ENCODE measurements around the gene MROH9. TPM values are rescaled to one million over a fixed set of nuclear protein-coding genes. Genes with fewer than 3 reads are reported as not detected.

MROH9 gene
- total and polyA plus RNA-seq, 2 of the 13 experiments (the other 11 are each of a cell fraction or from before 2014, with no cell fraction given): not detected

DNA sequence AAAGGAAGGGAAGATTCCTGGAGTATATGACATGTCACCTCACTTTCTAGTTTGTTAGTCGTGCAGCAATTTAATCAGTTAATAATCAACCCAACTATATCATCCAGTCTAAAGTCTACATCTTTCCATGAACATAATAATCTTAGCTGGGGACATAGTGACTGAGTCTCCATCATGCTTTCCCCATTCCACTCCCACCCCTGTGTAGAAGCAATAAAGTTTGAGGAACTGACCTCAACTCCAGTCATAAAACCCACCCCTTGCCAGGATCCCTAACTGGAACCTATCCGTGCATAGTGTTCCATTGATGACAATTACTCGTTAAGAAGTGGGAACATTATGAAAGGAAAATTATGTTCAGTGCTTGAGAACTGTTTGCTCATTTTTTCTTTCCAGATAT, 48.9 kb upstream of the MROH9 start:
- 39% methylated on average over 3 of the region's 3 CpGs for WGBS (ENCODE audit: low lambda C conversion rate)
- no peak for DNase-seq (ENCODE audit: low spot score)
- H3K27ac ChIP-seq (ENCODE audit: extremely low read length, insufficient read depth, low read length): no peak overlapping the region
- TF ChIP-seq SAP130 (CRISPR knock-in tag; IDR thresholded peaks at IDR 0.05; ENCODE audit: low read depth) (no peak), KLF13 (CRISPR knock-in tag; IDR thresholded peaks at IDR 0.05) (no peak), KAT7 (CRISPR knock-in tag; IDR thresholded peaks at IDR 0.05; ENCODE audit: borderline replicate concordance) (no peak), ZSCAN31 (CRISPR knock-in tag; IDR thresholded peaks at IDR 0.05; ENCODE audit: low read depth) (no peak), CCDC6 (CRISPR knock-in tag; IDR thresholded peaks at IDR 0.05) (no peak), ADNP (CRISPR knock-in tag; IDR thresholded peaks at IDR 0.05) (no peak), NFE2L1 (CRISPR knock-in tag; IDR thresholded peaks at IDR 0.05; ENCODE audit: borderline replicate concordance) (no peak)
- TF ChIP-seq, protein P1, sequence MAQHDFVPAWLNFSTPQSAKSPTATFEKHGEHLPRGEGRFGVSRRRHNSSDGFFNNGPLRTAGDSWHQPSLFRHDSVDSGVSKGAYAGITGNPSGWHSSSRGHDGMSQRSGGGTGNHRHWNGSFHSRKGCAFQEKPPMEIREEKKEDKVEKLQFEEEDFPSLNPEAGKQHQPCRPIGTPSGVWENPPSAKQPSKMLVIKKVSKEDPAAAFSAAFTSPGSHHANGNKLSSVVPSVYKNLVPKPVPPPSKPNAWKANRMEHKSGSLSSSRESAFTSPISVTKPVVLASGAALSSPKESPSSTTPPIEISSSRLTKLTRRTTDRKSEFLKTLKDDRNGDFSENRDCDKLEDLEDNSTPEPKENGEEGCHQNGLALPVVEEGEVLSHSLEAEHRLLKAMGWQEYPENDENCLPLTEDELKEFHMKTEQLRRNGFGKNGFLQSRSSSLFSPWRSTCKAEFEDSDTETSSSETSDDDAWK (CRISPR knock-in tag; IDR thresholded peaks at IDR 0.05): no peak
- TF ChIP-seq, protein P2, sequence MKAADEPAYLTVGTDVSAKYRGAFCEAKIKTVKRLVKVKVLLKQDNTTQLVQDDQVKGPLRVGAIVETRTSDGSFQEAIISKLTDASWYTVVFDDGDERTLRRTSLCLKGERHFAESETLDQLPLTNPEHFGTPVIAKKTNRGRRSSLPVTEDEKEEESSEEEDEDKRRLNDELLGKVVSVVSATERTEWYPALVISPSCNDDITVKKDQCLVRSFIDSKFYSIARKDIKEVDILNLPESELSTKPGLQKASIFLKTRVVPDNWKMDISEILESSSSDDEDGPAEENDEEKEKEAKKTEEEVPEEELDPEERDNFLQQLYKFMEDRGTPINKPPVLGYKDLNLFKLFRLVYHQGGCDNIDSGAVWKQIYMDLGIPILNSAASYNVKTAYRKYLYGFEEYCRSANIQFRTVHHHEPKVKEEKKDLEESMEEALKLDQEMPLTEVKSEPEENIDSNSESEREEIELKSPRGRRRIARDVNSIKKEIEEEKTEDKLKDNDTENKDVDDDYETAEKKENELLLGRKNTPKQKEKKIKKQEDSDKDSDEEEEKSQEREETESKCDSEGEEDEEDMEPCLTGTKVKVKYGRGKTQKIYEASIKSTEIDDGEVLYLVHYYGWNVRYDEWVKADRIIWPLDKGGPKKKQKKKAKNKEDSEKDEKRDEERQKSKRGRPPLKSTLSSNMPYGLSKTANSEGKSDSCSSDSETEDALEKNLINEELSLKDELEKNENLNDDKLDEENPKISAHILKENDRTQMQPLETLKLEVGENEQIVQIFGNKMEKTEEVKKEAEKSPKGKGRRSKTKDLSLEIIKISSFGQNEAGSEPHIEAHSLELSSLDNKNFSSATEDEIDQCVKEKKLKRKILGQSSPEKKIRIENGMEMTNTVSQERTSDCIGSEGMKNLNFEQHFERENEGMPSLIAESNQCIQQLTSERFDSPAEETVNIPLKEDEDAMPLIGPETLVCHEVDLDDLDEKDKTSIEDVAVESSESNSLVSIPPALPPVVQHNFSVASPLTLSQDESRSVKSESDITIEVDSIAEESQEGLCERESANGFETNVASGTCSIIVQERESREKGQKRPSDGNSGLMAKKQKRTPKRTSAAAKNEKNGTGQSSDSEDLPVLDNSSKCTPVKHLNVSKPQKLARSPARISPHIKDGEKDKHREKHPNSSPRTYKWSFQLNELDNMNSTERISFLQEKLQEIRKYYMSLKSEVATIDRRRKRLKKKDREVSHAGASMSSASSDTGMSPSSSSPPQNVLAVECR (CRISPR knock-in tag; IDR thresholded peaks at IDR 0.05; ENCODE audit: borderline replicate concordance): no peak
- TF ChIP-seq, protein P3, sequence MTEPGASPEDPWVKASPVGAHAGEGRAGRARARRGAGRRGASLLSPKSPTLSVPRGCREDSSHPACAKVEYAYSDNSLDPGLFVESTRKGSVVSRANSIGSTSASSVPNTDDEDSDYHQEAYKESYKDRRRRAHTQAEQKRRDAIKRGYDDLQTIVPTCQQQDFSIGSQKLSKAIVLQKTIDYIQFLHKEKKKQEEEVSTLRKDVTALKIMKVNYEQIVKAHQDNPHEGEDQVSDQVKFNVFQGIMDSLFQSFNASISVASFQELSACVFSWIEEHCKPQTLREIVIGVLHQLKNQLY (CRISPR knock-in tag; IDR thresholded peaks at IDR 0.05): no peak
- TF ChIP-seq, protein P4, sequence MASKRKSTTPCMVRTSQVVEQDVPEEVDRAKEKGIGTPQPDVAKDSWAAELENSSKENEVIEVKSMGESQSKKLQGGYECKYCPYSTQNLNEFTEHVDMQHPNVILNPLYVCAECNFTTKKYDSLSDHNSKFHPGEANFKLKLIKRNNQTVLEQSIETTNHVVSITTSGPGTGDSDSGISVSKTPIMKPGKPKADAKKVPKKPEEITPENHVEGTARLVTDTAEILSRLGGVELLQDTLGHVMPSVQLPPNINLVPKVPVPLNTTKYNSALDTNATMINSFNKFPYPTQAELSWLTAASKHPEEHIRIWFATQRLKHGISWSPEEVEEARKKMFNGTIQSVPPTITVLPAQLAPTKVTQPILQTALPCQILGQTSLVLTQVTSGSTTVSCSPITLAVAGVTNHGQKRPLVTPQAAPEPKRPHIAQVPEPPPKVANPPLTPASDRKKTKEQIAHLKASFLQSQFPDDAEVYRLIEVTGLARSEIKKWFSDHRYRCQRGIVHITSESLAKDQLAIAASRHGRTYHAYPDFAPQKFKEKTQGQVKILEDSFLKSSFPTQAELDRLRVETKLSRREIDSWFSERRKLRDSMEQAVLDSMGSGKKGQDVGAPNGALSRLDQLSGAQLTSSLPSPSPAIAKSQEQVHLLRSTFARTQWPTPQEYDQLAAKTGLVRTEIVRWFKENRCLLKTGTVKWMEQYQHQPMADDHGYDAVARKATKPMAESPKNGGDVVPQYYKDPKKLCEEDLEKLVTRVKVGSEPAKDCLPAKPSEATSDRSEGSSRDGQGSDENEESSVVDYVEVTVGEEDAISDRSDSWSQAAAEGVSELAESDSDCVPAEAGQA (IDR thresholded peaks at IDR 0.05; ENCODE audit: low read depth): no peak
- TF ChIP-seq, protein P4 (CRISPR knock-in tag; IDR thresholded peaks at IDR 0.05; ENCODE audit: borderline replicate concordance): no peak
- TF ChIP-seq, protein P5, sequence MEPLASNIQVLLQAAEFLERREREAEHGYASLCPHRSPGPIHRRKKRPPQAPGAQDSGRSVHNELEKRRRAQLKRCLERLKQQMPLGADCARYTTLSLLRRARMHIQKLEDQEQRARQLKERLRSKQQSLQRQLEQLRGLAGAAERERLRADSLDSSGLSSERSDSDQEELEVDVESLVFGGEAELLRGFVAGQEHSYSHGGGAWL (CRISPR knock-in tag; IDR thresholded peaks at IDR 0.05): no peak

More for the DNA sequence above, 48.9 kb upstream of the MROH9 start:
- no peak for ATAC-seq
- no TSS peak for BruUV-seq (replicated peaks)
- POLR2A ChIA-PET: no interaction called here
- H3K79me2 ChIP-seq (ENCODE audit: insufficient read depth, low read length): no peaks in the 10 kb centered on the region
- H3K4me3 ChIP-seq (replicated peaks in 1 of 3; ENCODE audit: insufficient read depth in 1 of 3, low read depth in 2 of 3, low read length in 3 of 3): no peak overlapping the region
- H3K4me2 ChIP-seq (ENCODE audit: low read depth, low read length): no peak overlapping the region
- FAIRE-seq: no peak
- H2AFZ ChIP-seq (ENCODE audit: low read length): no peak overlapping the region
- H3K27me3 ChIP-seq (ENCODE audit: control insufficient read depth in 1 of 2, insufficient read depth in 2 of 2, low read length in 2 of 2): no peaks in the 10 kb centered on the region
- no peaks in the 10 kb centered on the region for H3K4me1 ChIP-seq (ENCODE audit: insufficient read depth, low read length)
- intact Hi-C loops (cut with micrococcal nuclease; ENCODE audit: unreplicated experiment) (no loop called here), in situ Hi-C loops (cut with HindIII; ENCODE audit: extremely low pct_ligation_motif_present, low pct_unique_long_range_greater_than_20kb) (no loop called here)
- CTCF ChIA-PET (ENCODE audit: low intra/inter-chr PET ratio, low total read pairs): no interaction called here
- H3K36me3 ChIP-seq (replicated peaks in 1 of 2; ENCODE audit: control insufficient read depth in 1 of 2, insufficient read depth in 2 of 2, low read length in 2 of 2): no peaks in the 10 kb centered on the region
- H3K9ac ChIP-seq (ENCODE audit: insufficient read depth, low read depth, low read length): no peak overlapping the region
- no peaks in the 10 kb centered on the region for H4K20me1 ChIP-seq (ENCODE audit: insufficient read depth, low read length)
- no peaks in the 10 kb centered on the region for H3K9me3 ChIP-seq (ENCODE audit: low read length)
